CD14-positive monocyte (primary cell): ENCODE results near the gene ONECUT3. TPM values are rescaled to one million over a fixed set of nuclear protein-coding genes. Genes with fewer than 3 reads are reported as not detected.

Source experiments
- DNase-seq, 3 donors: peaks; one replicate each; pipeline ENCODE4 v3.0.0-alpha.2; 2011 to 2022
- H2AFZ ChIP-seq: 2 replicates; pipeline ENCODE4 v1.6.0; 2012; ENCODE audit warnings: mild to moderate bottlenecking, low read depth, low read length, inconsistent platforms; ENCODE audit not compliant: insufficient read depth, poor library complexity, severe bottlenecking
- H3K27ac ChIP-seq, 2 donors: 1 replicate in 1 of 2; 2 replicates in 1 of 2; pipeline ENCODE4 v1.5.1; 2012 to 2013; ENCODE audit warnings: low read length in 2 of 2, control low read depth in 1 of 2, inconsistent platforms in 1 of 2, low read depth in 1 of 2, mild to moderate bottlenecking in 1 of 2
- H3K27me3 ChIP-seq, 2 donors: one replicate each; pipeline versions ENCODE4 v1.6.0 to v1.6.1; 2011 to 2013; ENCODE audit warnings: low read length in 2 of 2; ENCODE audit not compliant: control insufficient read depth in 2 of 2, insufficient read depth in 2 of 2
- H3K36me3 ChIP-seq, 2 donors: replicated peaks in 1 of 2; 1 replicate in 1 of 2; 2 replicates in 1 of 2; pipeline versions ENCODE4 v1.5.1 to v1.6.1; 2012 to 2013; ENCODE audit warnings: low read length in 2 of 2, control low read depth in 1 of 2, inconsistent platforms in 1 of 2, mild to moderate bottlenecking in 1 of 2; ENCODE audit not compliant: insufficient read depth in 2 of 2, control insufficient read depth in 1 of 2
- H3K4me1 ChIP-seq, 2 donors: 1 replicate in 1 of 2; 2 replicates in 1 of 2; pipeline versions ENCODE4 v1.5.1 to v1.6.1; 2012 to 2013; ENCODE audit warnings: low read length in 2 of 2, control low read depth in 1 of 2, inconsistent platforms in 1 of 2, mild to moderate bottlenecking in 1 of 2, moderate library complexity in 1 of 2; ENCODE audit not compliant: insufficient read depth in 2 of 2, control insufficient read depth in 1 of 2
- H3K4me2 ChIP-seq: replicated peaks from 2 replicates; pipeline ENCODE3; 2012; ENCODE audit warnings: low read length, moderate library complexity, mild to moderate bottlenecking; ENCODE audit not compliant: poor library complexity, severe bottlenecking; ENCODE audit errors: extremely low read depth
- H3K4me3 ChIP-seq, 3 experiments: fragments of 200-600 bp in 1 of 3; sonication (generic) in 1 of 3; replicated peaks in 1 of 3; 1 replicate in 2 of 3; 2 replicates in 1 of 3; pipeline ENCODE4 v1.5.1; 2011 to 2013; ENCODE audit warnings: low read length in 3 of 3, mild to moderate bottlenecking in 3 of 3, control low read depth in 2 of 3, low read depth in 2 of 3, inconsistent platforms in 1 of 3, moderate library complexity in 1 of 3
- H3K79me2 ChIP-seq: 2 replicates; pipeline ENCODE4 v1.6.0; 2012; ENCODE audit warnings: mild to moderate bottlenecking, control low read depth, inconsistent platforms, low read length, moderate library complexity; ENCODE audit not compliant: insufficient read depth
- H3K9ac ChIP-seq: 2 replicates; pipeline ENCODE4 v1.6.0; 2017; ENCODE audit warnings: low read length, mild to moderate bottlenecking; ENCODE audit not compliant: insufficient read depth, poor library complexity, severe bottlenecking
- H3K9me3 ChIP-seq, 2 donors: replicated peaks in 1 of 2; 1 replicate in 1 of 2; 2 replicates in 1 of 2; pipeline versions ENCODE4 v1.5.1 to v1.6.1; 2012 to 2013; ENCODE audit warnings: low read length in 2 of 2, control low read depth in 1 of 2; ENCODE audit not compliant: control insufficient read depth in 1 of 2, insufficient read depth in 1 of 2
- H4K20me1 ChIP-seq: 2 replicates; pipeline ENCODE4 v1.6.0; 2012; ENCODE audit warnings: mild to moderate bottlenecking, low read length, control low read depth, moderate library complexity; ENCODE audit not compliant: insufficient read depth
- H3K27ac Mint-ChIP-seq, 7 donors: one replicate each; pipeline ENCODE4 v1.8.0; 2020; ENCODE audit warnings: mild to moderate bottlenecking in 7 of 7, mixed read lengths in 7 of 7, moderate library complexity in 6 of 7, inconsistent platforms in 2 of 7
- H3K27me3 Mint-ChIP-seq, 3 donors: one replicate each; pipeline ENCODE4 v1.8.0; 2021 to 2022; ENCODE audit warnings: low read depth in 3 of 3, mild to moderate bottlenecking in 3 of 3, mixed read lengths in 3 of 3, moderate library complexity in 3 of 3, inconsistent platforms in 1 of 3
- H3K36me3 Mint-ChIP-seq, 2 donors: one replicate each; pipeline ENCODE4 v1.8.0; 2020; ENCODE audit warnings: mixed read lengths in 2 of 2, inconsistent platforms in 1 of 2, mild to moderate bottlenecking in 1 of 2
- H3K4me1 Mint-ChIP-seq: one replicate; pipeline ENCODE4 v1.8.0; 2020; ENCODE audit warnings: mild to moderate bottlenecking, mixed read lengths
- H3K4me3 Mint-ChIP-seq, 2 donors: one replicate each; pipeline ENCODE4 v1.8.0; 2020; ENCODE audit warnings: mild to moderate bottlenecking in 2 of 2, mixed read lengths in 2 of 2, moderate library complexity in 1 of 2
- H3K9me3 Mint-ChIP-seq, 7 donors: one replicate each; pipeline ENCODE4 v1.8.0; 2020 to 2022; ENCODE audit warnings: mixed read lengths in 7 of 7, mild to moderate bottlenecking in 6 of 7, moderate library complexity in 6 of 7, inconsistent platforms in 2 of 7
- CTCF ChIP-seq: fragments of 200-600 bp; IDR thresholded peaks from one replicate; pipeline ENCODE4 v1.8.0; 2022; ENCODE audit warnings: antibody characterized with exemption, mild to moderate bottlenecking
- WGBS: methylation state at CpG from one replicate; pipeline ENCODE4 v1.1.5; 2013; ENCODE audit warnings: missing lambda C conversion rate; ENCODE audit not compliant: insufficient coverage; 5-methylcytosine and 5-hydroxymethylcytosine counted together
- intact Hi-C, 2 donors: fragments of 100-400 bp; cut with micrococcal nuclease; formaldehyde crosslinking; loops; one replicate each; pipeline versions ENCODE4 v1.15.0 to v1.15.1; 2023
- polyA plus RNA-seq, 3 donors: library from polyadenylated mRNA; depleted of rRNA in 1 of 3; unstranded in 2 of 3; stranded (reverse) in 1 of 3; fragments of 300-500 nt in 2 of 3; fragments of >200 nt in 1 of 3; fragmentation: Illumina TruSeq in 2 of 3; gene quantifications; 1 replicate in 2 of 3; 2 replicates in 1 of 3; pipeline ENCODE4 v1.2.3, GENCODE V29; 2012 to 2021

The ONECUT3 gene
- polyA plus RNA-seq, 3 donors, result not detected

GRCh38 chr19:1707240-1707639 lies 46.1 kb upstream of the ONECUT3 start:
- Mint-ChIP-seq H3K27ac (no peak overlapping the region), H3K4me3 (no peak overlapping the region), H3K4me1 (no peaks in the 10 kb centered on the region), H3K9me3 (peaks cover 0 to 9% (median 7%) of the 10 kb centered on the region in 7 donors), H3K36me3 (no peaks in the 10 kb centered on the region), H3K27me3 (peaks cover 31 to 44% (median 33%) of the 10 kb centered on the region in 3 donors)
- Histone ChIP-seq H3K27ac (no peak overlapping the region), H3K36me3 (no peaks in the 10 kb centered on the region), H3K9me3 (peaks cover 0 to 10% of the 10 kb centered on the region in 2 donors), H3K27me3 (peaks cover 0 to 3% of the 10 kb centered on the region in 2 donors), H3K9ac (no peak overlapping the region), H3K79me2 (no peaks in the 10 kb centered on the region), H3K4me2 (no peak overlapping the region), H3K4me1 (no peaks in the 10 kb centered on the region), H4K20me1 (no peaks in the 10 kb centered on the region), H3K4me3 (no peak overlapping the region), H2AFZ (no peak overlapping the region)
- intact Hi-C loops, result no loop called here
- TF ChIP-seq CTCF, result no peak
- 100% methylated on average over 1 of the region's 6 CpGs for WGBS
- no peak for DNase-seq

- Histone ChIP-seq H3K27me3 (peaks cover 0 to 5% of the 10 kb centered on the region in 2 donors), H3K4me1 (no peaks in the 10 kb centered on the region), H3K4me2 (no peak overlapping the region), H3K9me3 (no peaks in the 10 kb centered on the region), H3K4me3 (no peak overlapping the region), H2AFZ (no peak overlapping the region), H4K20me1 (no peaks in the 10 kb centered on the region), H3K36me3 (no peaks in the 10 kb centered on the region), H3K27ac (no peak overlapping the region), H3K79me2 (no peaks in the 10 kb centered on the region), H3K9ac (no peak overlapping the region)
- no peaks in the 10 kb centered on the region for H3K4me1 Mint-ChIP-seq
- peaks cover 0 to 5% (median 3%) of the 10 kb centered on the region in 7 donors for H3K9me3 Mint-ChIP-seq
- no peak for DNase-seq
- no peak overlapping the region for H3K27ac Mint-ChIP-seq
- H3K27me3 Mint-ChIP-seq, result peaks cover 37 to 47% (median 42%) of the 10 kb centered on the region in 3 donors
- 80% methylated on average over 1 of the region's 2 CpGs for WGBS
- intact Hi-C loops, result no loop called here
- TF ChIP-seq CTCF, result no peak
- no peak overlapping the region for H3K4me3 Mint-ChIP-seq
- H3K36me3 Mint-ChIP-seq, result no peaks in the 10 kb centered on the region
Observed at GRCh38 chr19:1713170-1713569, 40.1 kb upstream of the ONECUT3 start.
